HG03439 (cell line): ENCODE data around the gene HSFX2.
"Not testable (repeated sequence)": the region's sequence is repeated elsewhere in the genome, so short reads cannot be mapped to it uniquely, and the experiment has no call there.

Experiments
- ATAC-seq: cut with Tn5 transposase; IDR thresholded peaks from one replicate; pipeline ENCODE4 v1.9.1; 2021; ENCODE audit warnings: mild to moderate bottlenecking, moderate library complexity; ENCODE audit not compliant: unreplicated experiment

The HSFX2 gene

GRCh38 chrX:149595943-149596342, 829 bp upstream of the HSFX2 start:
- not testable (repeated sequence) for ATAC-seq

- not testable (repeated sequence) for ATAC-seq
Observed at GRCh38 chrX:149590993-149591392, 4.1 kb downstream of the HSFX2 start.

DNA sequence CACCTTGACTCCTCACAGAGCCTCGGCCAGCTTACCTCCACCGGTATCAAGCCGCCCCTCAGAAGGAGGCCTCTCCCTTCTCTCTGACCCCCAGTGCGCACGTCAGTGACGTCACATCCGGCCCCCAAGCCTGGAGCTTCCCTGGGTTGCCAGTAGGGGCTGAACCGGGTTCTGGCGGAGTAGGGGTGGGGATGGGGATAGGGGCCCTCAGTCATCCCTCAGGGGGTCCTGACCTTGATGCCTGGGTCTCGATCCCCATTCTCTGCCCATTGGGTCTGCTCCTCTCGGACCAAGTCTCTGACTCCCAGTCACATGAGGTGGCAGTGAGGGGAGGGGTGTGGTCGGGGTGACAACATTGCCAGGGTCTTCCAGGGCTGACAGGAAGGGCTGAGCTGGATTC, 7.8 kb downstream of the HSFX2 start, which contains the start of gene MAGEA9B:
Gene MAGEA9B (minus strand): TSS at position 101 of the 400 bp plus-strand sequence. CDS start 4,280 bp downstream, outside the sequence.
- ATAC-seq, result not testable (repeated sequence)

DNA sequence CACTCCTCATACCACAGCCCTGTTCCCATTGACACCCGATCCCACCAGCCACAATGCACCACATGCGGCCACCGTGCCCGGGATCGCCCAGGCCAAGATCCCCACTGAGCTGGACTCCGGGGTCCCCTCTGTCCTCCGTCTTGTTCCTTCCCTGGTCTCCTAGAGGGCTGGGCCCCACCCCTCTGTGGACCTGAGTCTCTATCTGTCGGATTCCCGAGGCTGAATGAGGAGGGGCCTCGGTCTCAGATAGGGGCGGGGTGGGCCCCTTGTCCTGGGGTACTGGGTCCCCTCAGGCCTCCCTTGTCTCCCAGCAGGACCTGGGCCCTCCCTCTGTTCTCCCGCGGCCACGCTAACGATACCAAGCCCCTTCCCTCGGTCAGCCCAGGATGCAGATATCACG, 9.5 kb downstream of the HSFX2 start:
- ATAC-seq, result not testable (repeated sequence)

- peak; percentile 100 for ATAC-seq
Observed at GRCh38 chrX:149573456-149573855, 21.7 kb downstream of the HSFX2 start.

DNA sequence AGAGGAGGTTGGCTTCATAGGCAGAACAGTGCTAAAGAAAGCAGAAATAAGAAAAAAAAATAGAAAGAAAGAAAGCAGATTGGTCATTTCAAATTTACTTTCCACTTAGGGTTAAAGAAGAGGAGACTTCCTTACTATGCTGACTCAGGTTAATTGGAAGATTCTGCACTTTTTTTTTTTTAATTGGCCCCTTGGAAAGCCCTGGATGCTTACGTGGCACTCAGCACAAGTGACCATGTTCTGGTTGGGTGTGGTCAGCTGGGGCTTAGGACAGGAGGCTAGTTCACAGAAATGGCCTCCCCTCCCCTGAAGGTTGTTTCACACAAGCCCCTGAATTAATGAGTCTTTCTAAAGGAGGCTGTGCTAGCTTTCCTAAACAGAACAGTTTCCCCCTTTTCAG, 22.4 kb downstream of the HSFX2 start:
- no peak for ATAC-seq

- no peak for ATAC-seq
Observed at GRCh38 chrX:149571770-149572169, 23.3 kb downstream of the HSFX2 start.

DNA sequence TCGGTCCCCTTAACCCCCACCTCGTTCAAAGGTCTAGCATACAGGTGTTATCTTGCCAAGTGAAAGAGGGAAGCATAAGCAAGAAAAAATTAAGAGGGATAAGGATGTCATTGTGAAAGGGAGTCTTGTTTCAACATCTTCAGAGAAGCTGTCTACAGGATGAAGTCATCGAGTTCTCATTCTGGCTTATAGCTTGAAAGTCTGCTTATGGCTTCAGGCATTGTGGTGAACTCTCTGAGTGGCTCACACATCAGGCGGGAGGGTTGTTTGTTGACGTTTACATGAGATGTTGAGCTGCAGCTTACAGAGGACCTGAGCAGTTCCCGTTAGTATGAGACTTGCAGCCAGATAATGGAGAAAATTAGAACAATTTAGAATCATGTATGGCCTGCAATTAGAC, 24.4 kb downstream of the HSFX2 start:
- ATAC-seq, result no peak

- ATAC-seq, result no peak
Observed at GRCh38 chrX:149569770-149570169, 25.3 kb downstream of the HSFX2 start.

GRCh38 chrX:149568701-149569296, 26.3 kb downstream of the HSFX2 start:
- no peak for ATAC-seq

- ATAC-seq, result no peak
Observed at GRCh38 chrX:149567621-149568417, 27.3 kb downstream of the HSFX2 start.

GRCh38 chrX:149563359-149563758, 31.8 kb downstream of the HSFX2 start:
- ATAC-seq, result no peak

- ATAC-seq, result not testable (repeated sequence)
Observed at GRCh38 chrX:149555251-149555650, 39.9 kb downstream of the HSFX2 start.

- ATAC-seq, result not testable (repeated sequence)
Observed at GRCh38 chrX:149551939-149552248, 43.2 kb downstream of the HSFX2 start.

DNA sequence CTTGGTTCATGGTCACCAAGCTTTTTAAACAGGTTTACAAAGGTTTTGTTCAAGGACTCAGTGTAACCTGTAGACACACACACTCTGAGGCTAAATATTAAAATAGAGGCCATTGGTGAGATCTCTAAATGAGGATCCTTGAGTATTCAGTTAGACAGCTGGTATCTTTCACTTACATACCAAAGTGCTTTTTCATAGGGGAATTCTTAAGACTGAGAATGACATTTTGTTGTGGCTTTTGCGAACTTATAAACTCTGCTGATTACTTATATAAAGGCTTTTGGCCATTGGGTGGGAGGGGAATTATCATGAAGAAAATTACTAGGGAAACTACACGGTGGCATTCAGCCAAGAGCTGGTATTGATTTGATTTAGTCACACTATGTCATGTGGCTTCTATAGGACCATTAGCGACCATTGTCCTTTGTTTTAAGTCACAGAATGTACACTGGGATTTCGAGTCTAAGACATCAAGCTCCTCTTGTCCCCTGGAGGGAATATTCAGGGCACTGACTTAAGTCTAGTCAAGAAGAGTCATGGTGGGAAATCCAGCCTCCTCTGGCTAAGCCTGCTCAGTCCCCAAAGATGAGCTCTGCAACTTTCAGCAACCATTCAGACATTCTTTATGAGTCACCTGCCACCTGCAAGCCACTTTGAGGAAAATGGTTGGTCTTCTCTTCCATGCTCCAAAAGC, 43.7 kb downstream of the HSFX2 start:
- not testable (repeated sequence) for ATAC-seq

DNA sequence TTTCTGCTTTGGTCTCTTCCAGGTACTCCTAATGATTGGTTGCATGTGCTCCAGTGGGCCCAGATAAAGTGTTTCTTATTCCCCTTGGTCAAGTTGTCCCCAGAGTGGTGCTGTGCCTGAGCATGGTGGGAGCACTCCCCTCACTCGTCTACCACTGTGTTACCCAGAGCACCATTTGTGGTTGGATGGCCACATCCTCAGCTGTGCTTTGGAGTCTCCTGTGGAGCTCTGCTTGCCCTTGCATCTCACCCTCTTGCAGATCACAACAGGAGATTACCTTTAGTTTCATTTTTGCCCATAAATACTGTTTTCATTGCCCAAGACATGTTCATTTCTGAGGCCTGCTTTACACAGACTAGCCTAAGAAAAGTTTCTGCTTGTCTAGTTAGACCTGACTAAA, 44.7 kb downstream of the HSFX2 start:
- not testable (repeated sequence) for ATAC-seq

DNA sequence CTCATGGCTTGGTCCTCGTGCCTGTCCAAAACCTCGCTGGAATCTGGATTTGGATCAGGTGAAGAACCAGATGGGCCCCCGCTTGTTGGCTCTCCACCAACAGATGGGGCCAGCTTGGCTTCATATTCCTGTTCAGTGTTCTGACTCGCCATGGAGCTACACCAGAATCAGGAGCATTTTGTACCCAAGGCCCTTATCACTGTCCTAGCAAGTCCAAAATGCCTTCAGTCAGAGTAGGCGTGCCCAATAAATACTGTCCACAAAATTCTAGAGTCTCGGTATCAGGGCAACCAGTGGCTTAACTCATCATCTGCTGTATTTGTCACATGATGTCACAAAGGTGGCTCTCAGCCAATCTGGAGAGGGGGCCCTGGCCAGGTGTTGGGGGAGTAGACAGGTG, 45.4 kb downstream of the HSFX2 start, which contains the start of gene HSFX3:
Gene HSFX3 (minus strand): TSS at position 224 of the 400 bp plus-strand sequence. CDS start 72 bp downstream, at position 152.
- not testable (repeated sequence) for ATAC-seq

DNA sequence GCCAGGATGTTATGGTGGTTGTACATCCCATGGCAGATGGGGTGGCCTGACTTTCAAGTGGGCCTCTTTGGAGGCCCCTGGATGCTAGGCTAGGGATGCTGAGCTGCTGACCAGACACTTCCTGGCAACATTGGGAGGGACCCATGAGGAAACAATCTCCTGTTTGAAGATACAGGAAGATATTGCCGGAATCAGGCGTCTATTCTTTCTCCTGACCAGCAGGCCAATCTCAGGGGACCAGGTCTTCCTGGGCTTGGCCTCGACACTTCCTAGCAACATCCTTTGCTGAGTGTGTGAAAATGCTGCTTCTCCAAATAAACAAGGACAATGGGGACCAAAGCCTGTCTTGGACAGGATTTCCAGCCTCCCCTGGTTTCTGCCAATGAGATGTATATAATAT, 47.3 kb downstream of the HSFX2 start:
- ATAC-seq, result not testable (repeated sequence)

GRCh38 chrX:149546962-149547361, 48.2 kb downstream of the HSFX2 start:
- ATAC-seq, result not testable (repeated sequence)

- not testable (repeated sequence) for ATAC-seq
Observed at GRCh38 chrX:149545545-149546543, 49.3 kb downstream of the HSFX2 start.
